Fibroblast of skin of right quadriceps (primary cell): ENCODE results near the gene AKNA.

Experiments
- DNase-seq: peaks from one replicate; pipeline ENCODE4 v3.0.0-alpha.2; 2013

AKNA gene

GRCh38 chr9:114373960-114374730 lies 13.6 kb downstream of the AKNA start:
- DNase-seq = no peak

- no peak for DNase-seq
Measured at GRCh38 chr9:114372921-114373448, 14.8 kb downstream of the AKNA start.

GRCh38 chr9:114371973-114372917 lies 15.5 kb downstream of the AKNA start:
- peak; percentile 46 for DNase-seq

GRCh38 chr9:114371343-114371944 lies 16.3 kb downstream of the AKNA start:
- DNase-seq = no peak

- DNase-seq = no peak
Measured at GRCh38 chr9:114370968-114371320, 16.8 kb downstream of the AKNA start.

- DNase-seq = no peak
Measured at GRCh38 chr9:114370251-114370967, 17.4 kb downstream of the AKNA start.

- DNase-seq = no peak
Measured at GRCh38 chr9:114369216-114370130, 18.3 kb downstream of the AKNA start.

GRCh38 chr9:114367772-114368569 lies 19.8 kb downstream of the AKNA start:
- no peak for DNase-seq

GRCh38 chr9:114367366-114367765 lies 20.4 kb downstream of the AKNA start:
- DNase-seq = no peak

- DNase-seq = peak; percentile 94
Measured at GRCh38 chr9:114366334-114367128, 21.3 kb downstream of the AKNA start.

GRCh38 chr9:114365194-114365593 lies 22.6 kb downstream of the AKNA start:
- DNase-seq = no peak

GRCh38 chr9:114364134-114365041 lies 23.4 kb downstream of the AKNA start:
- peak; percentile 92 for DNase-seq

GRCh38 chr9:114363424-114363823 lies 24.4 kb downstream of the AKNA start:
- no peak for DNase-seq

- DNase-seq = no peak
Measured at GRCh38 chr9:114362394-114362793, 25.4 kb downstream of the AKNA start.

- DNase-seq = no peak
Measured at GRCh38 chr9:114361542-114361941, 26.2 kb downstream of the AKNA start.

- DNase-seq = no peak
Measured at GRCh38 chr9:114359801-114360200, 28.0 kb downstream of the AKNA start.

- DNase-seq = no peak
Measured at GRCh38 chr9:114357911-114358328, 29.9 kb downstream of the AKNA start.

GRCh38 chr9:114357360-114357759 lies 30.4 kb downstream of the AKNA start:
- no peak for DNase-seq

GRCh38 chr9:114356792-114357191 lies 31.0 kb downstream of the AKNA start:
- DNase-seq = no peak
